Astrocyte of the cerebellum (primary cell): ENCODE results near the gene SEMA4C.

ENCODE experiments used
- DNase-seq: peaks from one replicate; pipeline ENCODE4 v3.0.0-alpha.2; 2011; ENCODE audit warnings: low read depth
- H3K4me3 ChIP-seq: 2 replicates; pipeline ENCODE4 v1.5.1; 2011; ENCODE audit warnings: mild to moderate bottlenecking, low read depth, low read length, moderate library complexity
- CTCF ChIP-seq: IDR thresholded peaks from 2 replicates; pipeline ENCODE4 v1.5.1; 2012; ENCODE audit warnings: low read length, low read depth, moderate library complexity, mild to moderate bottlenecking; ENCODE audit errors: missing control alignments
- in situ Hi-C: cut with HindIII; loops from 2 replicates; pipeline ENCODE4 v1.10.0; 2017; ENCODE audit warnings: low sequenced_read_pairs

Gene SEMA4C

GRCh38 chr2:96860065-96861029 is 9.5 kb downstream of the SEMA4C start:
- TF ChIP-seq CTCF: no peak
- DNase-seq: no peak
- in situ Hi-C loops: no loop called here
- no peak overlapping the region for H3K4me3 ChIP-seq

- no peak overlapping the region for H3K4me3 ChIP-seq
- TF ChIP-seq CTCF: no peak
- in situ Hi-C loops: no loop called here
- no peak for DNase-seq
Observed at GRCh38 chr2:96859681-96860064, 10.2 kb downstream of the SEMA4C start.

- TF ChIP-seq CTCF: no peak
- no peak for DNase-seq
- peak overlapping the region; percentile 71 for H3K4me3 ChIP-seq
- in situ Hi-C loops: no loop called here
Observed at GRCh38 chr2:96859099-96859649, 10.7 kb downstream of the SEMA4C start.

DNA sequence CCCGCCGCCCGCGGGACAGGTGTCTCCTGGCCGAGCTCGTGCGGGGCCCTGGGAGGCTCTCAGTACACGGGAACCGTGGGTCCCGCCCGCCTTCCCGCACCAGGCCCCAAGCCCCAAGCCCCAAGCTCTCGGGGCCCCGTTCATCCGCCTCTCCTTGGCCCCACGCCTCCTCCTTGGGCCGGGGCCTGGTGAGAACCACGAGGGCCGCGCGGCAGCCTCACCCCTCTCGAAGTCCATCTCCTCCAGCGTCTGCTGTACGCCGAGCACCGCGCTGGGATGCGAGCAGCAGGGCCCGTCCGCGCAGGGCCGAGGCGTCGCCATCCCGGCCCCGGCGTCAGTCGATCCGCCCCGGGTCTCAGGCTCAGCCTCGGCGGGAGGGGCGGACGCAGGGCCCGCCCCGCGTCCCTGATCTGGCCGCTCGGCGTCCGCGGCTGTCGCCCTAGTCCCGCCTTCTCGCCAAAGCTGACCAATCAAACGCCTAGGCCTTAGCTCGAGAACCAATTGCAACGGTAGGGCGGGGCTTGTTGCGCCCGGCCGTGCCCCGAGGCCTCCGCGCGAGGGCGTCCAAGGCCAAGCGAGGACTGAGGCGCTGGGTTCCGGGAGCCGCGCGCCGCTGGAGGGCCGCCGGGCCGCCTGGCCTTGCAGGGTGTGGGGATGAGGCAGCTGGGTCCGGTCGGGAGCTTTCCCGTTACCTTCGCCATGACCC is 12.1 kb downstream of the SEMA4C start, which contains the start of gene ANKRD39:
Gene ANKRD39 (minus strand): TSS at position 350 of the 706 bp plus-strand sequence. CDS start 29 bp downstream, at position 321.
- in situ Hi-C loops: no loop called here
- peak; percentile 77 for TF ChIP-seq CTCF
- peak; percentile 97 for DNase-seq
- H3K4me3 ChIP-seq: peak within 1 kb of the TSS; percentile 71

- no peak for DNase-seq
- in situ Hi-C loops: no loop called here
- TF ChIP-seq CTCF: no peak
- H3K4me3 ChIP-seq: peak overlapping the region; percentile 71
Observed at GRCh38 chr2:96856776-96857666, 12.9 kb downstream of the SEMA4C start.
